ENCODE data around the gene PARD3B. TPM values are rescaled to one million over a fixed set of nuclear protein-coding genes. Genes with fewer than 3 reads are reported as not detected.
A peak's percentile ranks its signal among the peaks of the same experiment; 100 is the strongest.

Gene PARD3B
- total RNA-seq, 1 donor = 53.1 TPM

- DNase-seq (ENCODE audit: low read depth) = no peak
- no peak overlapping the region for H3K4me3 ChIP-seq (ENCODE audit: low read depth, low read length)
- TF ChIP-seq CTCF (IDR thresholded peaks at IDR 0.05; ENCODE audit: insufficient read depth, low read depth, low read length) = no peak
Observed at GRCh38 chr2:204967199-204967960, 422.1 kb downstream of the PARD3B start.

GRCh38 chr2:204971206-204971907, 426.1 kb downstream of the PARD3B start:
- DNase-seq (ENCODE audit: low read depth) = no peak
- no peak overlapping the region for H3K4me3 ChIP-seq (ENCODE audit: low read depth, low read length)
- TF ChIP-seq CTCF (IDR thresholded peaks at IDR 0.05; ENCODE audit: insufficient read depth, low read depth, low read length) = no peak

- TF ChIP-seq CTCF (IDR thresholded peaks at IDR 0.05; ENCODE audit: insufficient read depth, low read depth, low read length) = no peak
- no peak for DNase-seq (ENCODE audit: low read depth)
- no peak overlapping the region for H3K4me3 ChIP-seq (ENCODE audit: low read depth, low read length)
Observed at GRCh38 chr2:204972161-204972560, 426.9 kb downstream of the PARD3B start.

GRCh38 chr2:204972606-204973336, 427.5 kb downstream of the PARD3B start:
- TF ChIP-seq CTCF (IDR thresholded peaks at IDR 0.05; ENCODE audit: insufficient read depth, low read depth, low read length) = no peak
- no peak overlapping the region for H3K4me3 ChIP-seq (ENCODE audit: low read depth, low read length)
- DNase-seq (ENCODE audit: low read depth) = peak; percentile 8

GRCh38 chr2:204973616-204974015, 428.3 kb downstream of the PARD3B start:
- TF ChIP-seq CTCF (IDR thresholded peaks at IDR 0.05; ENCODE audit: insufficient read depth, low read depth, low read length) = no peak
- no peak overlapping the region for H3K4me3 ChIP-seq (ENCODE audit: low read depth, low read length)
- DNase-seq (ENCODE audit: low read depth) = no peak

- no peak for DNase-seq (ENCODE audit: low read depth)
- no peak for TF ChIP-seq CTCF (IDR thresholded peaks at IDR 0.05; ENCODE audit: insufficient read depth, low read depth, low read length)
- no peak overlapping the region for H3K4me3 ChIP-seq (ENCODE audit: low read depth, low read length)
Observed at GRCh38 chr2:204974487-204974886, 429.2 kb downstream of the PARD3B start.
